RWPE1 (cell line): Measurements from ENCODE around the gene NNMT.

ENCODE experiments used
- CTCF ChIA-PET: fragments of 350-600 bp; sonication (Branson Sonifier 250); formaldehyde crosslinking; extraction: SDS; loops from one replicate; lab custom pipeline; 2021; lab: Yijun Ruan, JAX
- POLR2A ChIA-PET: fragments of 400-600 bp; formaldehyde crosslinking; extraction: SDS; loops from one replicate; lab custom pipeline; 2020; ENCODE audit warnings: antibody characterized with exemption; ENCODE audit not compliant: low non-redundant PET; lab: Yijun Ruan, JAX
- DNase-seq: peaks from one replicate; pipeline ENCODE4 v3.0.0; 2012; ENCODE audit warnings: low spot score
- H3K27ac ChIP-seq: fragments of 450-650 bp; 2 replicates; pipeline ENCODE4 v1.5.1; 2017
- TF ChIP-seq, protein P1 (sequence below): fragments of 450-650 bp; conservative IDR thresholded peaks from 2 replicates; pipeline ENCODE4 v1.5.1; 2017; ENCODE audit warnings: low read depth, mild to moderate bottlenecking

The NNMT gene

DNA sequence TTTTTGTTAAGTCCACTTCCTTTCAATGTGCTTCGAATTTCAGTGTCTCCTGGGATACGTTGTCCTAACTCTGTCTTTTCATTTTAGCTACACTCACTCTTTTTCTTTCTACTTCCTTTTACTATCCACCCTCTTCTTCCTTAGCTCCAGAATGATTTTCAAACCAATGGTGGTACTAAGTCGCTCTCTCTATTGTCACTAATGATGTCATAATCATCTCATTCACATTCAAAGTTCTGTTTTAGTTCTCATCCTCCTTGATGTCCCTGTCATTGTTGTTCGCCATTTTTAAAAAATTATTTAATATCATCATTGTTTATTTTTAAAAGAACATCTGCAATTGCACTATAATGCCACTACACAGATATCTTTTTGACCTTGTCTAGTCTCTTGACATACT is 47.3 kb downstream of the NNMT start:
- POLR2A ChIA-PET = no interaction called here
- no peak overlapping the region for H3K27ac ChIP-seq
- no peak for DNase-seq
- CTCF ChIA-PET = no interaction called here
- TF ChIP-seq, protein P1, sequence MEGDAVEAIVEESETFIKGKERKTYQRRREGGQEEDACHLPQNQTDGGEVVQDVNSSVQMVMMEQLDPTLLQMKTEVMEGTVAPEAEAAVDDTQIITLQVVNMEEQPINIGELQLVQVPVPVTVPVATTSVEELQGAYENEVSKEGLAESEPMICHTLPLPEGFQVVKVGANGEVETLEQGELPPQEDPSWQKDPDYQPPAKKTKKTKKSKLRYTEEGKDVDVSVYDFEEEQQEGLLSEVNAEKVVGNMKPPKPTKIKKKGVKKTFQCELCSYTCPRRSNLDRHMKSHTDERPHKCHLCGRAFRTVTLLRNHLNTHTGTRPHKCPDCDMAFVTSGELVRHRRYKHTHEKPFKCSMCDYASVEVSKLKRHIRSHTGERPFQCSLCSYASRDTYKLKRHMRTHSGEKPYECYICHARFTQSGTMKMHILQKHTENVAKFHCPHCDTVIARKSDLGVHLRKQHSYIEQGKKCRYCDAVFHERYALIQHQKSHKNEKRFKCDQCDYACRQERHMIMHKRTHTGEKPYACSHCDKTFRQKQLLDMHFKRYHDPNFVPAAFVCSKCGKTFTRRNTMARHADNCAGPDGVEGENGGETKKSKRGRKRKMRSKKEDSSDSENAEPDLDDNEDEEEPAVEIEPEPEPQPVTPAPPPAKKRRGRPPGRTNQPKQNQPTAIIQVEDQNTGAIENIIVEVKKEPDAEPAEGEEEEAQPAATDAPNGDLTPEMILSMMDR = no peak

DNA sequence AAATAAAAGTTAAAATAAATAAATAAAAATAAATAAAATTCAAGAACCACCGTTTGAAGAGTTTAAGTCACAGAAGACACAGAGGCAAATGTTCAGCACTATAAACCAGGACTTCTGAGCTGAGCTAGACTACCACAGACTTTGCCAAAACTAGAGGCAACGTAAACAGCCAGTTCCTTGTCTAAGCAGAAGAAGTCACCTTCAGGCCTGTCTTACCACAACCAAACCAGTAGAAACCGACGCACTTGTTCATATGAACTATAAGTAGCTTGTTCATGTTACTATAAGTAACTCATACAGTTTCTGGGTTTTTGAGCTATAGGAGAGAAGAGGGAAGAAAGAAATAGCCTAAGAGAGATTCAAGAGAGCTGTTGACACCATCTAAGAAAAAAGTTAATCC is 48.3 kb downstream of the NNMT start:
- ChIA-PET CTCF (interaction anchor here (0.7 kb wide), 1 partner anchor 95 kb away, joined by 3 read pairs; the partner anchor contains the start of gene REXO2), POLR2A (no interaction called here)
- no peak for DNase-seq
- no peak overlapping the region for H3K27ac ChIP-seq
- TF ChIP-seq, protein P1 = no peak

DNA sequence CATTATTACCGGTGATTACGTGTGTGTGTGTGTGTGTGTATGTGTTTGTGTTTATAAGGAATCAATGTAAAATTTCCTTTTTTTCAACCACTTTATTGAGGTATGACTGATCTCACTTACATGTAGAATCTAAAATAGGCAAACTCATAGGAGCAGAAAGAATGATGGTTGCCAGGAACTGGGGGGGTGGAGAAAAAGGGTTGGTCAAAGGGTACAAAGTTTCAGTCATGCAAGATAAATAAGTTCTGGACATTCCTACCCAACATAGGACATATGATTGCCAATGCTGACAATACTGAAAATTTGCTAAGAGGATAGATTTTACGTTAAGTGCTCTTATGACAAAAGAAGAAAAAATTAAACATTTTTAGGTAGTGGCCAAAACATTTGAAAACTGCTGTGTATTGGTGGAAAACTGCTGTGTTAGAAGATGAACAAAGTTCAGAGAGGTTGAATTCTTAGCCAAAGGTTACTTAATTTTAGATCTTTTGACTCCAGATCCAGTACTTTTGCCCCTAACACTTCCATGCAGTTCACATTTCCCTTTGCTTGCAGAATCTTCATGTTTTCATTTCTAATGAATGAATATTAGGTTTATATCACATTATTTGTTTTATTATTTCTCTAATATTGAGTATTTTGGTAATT is 49.5 kb downstream of the NNMT start:
- CTCF ChIA-PET = no interaction called here
- POLR2A ChIA-PET = no interaction called here
- TF ChIP-seq, protein P1 = no peak
- H3K27ac ChIP-seq = no peak overlapping the region
- no peak for DNase-seq

DNA sequence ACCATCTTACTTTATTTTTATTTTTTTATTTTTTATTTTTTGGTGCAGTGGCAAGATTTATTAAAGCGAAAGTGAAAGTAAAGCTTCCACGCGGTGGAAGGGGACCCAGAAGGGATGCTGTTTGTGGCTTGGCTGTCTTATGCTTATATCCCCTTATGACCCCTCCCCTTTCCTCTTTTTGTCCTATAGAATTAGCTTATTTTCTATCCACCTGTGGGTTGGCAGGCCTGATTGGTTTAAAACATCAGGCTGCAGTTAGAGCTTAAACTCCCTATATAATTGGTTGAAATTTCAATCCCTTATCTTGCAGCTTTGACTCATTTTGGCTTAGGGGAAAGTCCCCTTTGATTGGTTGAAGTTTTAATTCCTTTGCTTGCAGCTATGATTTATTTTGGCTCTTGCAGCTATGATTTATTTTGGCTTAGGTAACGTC is 50.5 kb downstream of the NNMT start:
- ChIA-PET POLR2A (no interaction called here), CTCF (interaction anchor here (0.7 kb wide), 1 partner anchor 326 kb away, joined by 3 read pairs; no protein-coding TSS in a partner anchor)
- DNase-seq = no peak

DNA sequence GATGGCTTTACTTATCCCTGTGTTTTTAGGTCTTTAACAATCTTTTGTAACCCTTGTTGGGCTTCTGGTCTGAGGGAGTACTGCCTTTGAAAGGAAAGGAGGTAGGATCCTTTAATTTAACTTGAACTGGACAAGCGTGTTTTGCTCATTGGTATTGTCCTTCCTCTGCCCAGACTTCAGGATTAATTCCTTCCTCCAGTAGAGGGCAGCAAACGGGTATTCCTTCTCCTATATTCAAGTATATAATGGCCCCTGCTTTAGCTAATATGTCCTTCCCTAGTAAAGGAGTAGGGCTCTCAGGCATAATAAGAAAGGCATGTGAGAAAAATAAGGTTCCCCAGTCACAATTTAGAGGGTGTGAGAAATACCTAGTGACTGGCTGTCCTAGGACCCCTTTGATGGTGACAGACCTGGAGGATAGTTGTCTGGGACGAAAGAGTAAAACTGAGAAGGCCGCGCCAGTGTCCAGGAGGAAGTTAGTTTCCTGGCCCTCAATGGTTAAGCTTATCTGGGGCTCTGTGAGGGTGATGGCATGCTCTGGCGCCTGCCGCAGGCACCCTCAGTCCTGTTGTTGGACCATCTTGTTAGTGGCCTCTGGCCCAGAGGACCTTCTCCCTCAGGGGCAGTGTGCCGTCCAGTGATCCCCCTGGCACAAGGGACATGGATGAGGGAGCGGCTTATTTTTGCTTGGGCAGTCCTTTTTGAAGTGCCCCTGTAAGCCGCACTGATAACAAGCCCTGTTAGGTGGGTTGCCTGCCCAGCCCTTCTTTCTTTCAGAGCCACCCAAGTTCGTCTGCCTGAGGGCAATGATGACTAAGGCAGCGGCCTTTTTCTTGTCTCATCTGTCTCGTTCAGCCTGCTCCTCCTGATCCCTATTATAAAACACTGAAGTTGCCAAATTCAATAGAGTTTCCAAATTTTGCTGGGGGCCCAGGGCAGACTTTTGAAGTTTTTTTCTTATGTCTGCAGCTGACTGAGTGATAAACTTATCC is 52.3 kb downstream of the NNMT start:
- H3K27ac ChIP-seq = no peak overlapping the region
- peak; percentile 8 for DNase-seq
- TF ChIP-seq, protein P1 = peak; percentile 36
- ChIA-PET CTCF (interaction anchor here (0.5 to 0.6 kb wide), 2 partner anchors 62 to 87 kb away, joined by 3 to 4 read pairs; no protein-coding TSS in a partner anchor), POLR2A (no interaction called here)

More for the DNA sequence above, 50.5 kb downstream of the NNMT start:
- TF ChIP-seq, protein P1 = no peak
- H3K27ac ChIP-seq = no peak overlapping the region

DNA sequence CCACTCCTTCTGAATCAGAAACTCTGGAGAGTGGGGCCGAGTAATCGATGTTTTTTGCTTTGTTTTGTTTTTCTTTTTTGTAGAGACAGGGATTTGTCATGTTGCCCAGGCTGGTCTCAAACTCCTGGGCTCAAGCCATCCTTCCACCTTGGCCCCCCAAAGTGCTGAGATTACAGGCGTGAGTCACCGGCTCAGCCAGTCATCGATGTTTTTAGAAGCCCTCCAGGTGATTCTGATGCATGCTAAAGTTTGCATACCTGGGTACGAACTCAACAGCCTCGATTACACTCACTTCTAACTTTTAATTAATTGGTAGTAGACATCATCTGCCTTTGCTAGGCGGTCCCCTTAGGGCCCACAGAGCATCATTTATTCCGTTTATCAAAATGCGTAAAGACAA is 53.8 kb downstream of the NNMT start:
- H3K27ac ChIP-seq = no peak overlapping the region
- TF ChIP-seq, protein P1 = no peak
- no peak for DNase-seq
- ChIA-PET CTCF (interaction anchor here (1.1 kb wide), 1 partner anchor 89 kb away, joined by 4 read pairs; no protein-coding TSS in a partner anchor), POLR2A (no interaction called here)
